ENCODE measurements around the gene OR2T8. TPM values are rescaled to one million over a fixed set of nuclear protein-coding genes. Genes with fewer than 3 reads are reported as not detected.
"Not testable (repeated sequence)": the region's sequence is repeated elsewhere in the genome, so short reads cannot be mapped to it uniquely, and the experiment has no call there.

OR2T8 gene
- total RNA-seq, 1 donor, result not detected

GRCh38 chr1:247923941-247924340 lies 3.9 kb downstream of the OR2T8 start:
- TF ChIP-seq, protein P1, sequence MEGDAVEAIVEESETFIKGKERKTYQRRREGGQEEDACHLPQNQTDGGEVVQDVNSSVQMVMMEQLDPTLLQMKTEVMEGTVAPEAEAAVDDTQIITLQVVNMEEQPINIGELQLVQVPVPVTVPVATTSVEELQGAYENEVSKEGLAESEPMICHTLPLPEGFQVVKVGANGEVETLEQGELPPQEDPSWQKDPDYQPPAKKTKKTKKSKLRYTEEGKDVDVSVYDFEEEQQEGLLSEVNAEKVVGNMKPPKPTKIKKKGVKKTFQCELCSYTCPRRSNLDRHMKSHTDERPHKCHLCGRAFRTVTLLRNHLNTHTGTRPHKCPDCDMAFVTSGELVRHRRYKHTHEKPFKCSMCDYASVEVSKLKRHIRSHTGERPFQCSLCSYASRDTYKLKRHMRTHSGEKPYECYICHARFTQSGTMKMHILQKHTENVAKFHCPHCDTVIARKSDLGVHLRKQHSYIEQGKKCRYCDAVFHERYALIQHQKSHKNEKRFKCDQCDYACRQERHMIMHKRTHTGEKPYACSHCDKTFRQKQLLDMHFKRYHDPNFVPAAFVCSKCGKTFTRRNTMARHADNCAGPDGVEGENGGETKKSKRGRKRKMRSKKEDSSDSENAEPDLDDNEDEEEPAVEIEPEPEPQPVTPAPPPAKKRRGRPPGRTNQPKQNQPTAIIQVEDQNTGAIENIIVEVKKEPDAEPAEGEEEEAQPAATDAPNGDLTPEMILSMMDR (IDR thresholded peaks at IDR 0.05; ENCODE audit: insufficient read depth, low read length), result no peak
- DNase-seq (ENCODE audit: low read depth), result no peak
- no peak overlapping the region for H3K4me3 ChIP-seq (ENCODE audit: low read depth, low read length)

DNA sequence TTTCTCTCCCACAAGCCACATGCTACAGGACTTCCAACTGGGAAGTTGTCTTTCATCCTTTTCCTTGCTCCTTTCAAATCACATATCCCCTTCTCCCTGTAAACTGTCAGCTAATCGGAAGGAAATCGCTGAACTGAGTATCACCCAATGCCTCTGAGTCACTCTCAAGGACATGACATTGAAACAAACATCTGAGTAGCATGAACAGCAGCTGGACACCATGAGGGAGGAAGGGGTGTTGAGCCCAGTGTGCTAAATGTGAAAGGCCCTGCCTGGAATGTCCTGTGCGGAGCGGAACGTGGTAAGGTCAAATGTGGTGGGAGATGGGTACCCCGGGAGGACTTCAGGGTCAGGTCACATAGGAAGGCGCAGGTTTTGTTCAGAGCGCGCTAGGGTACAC lies 4.8 kb downstream of the OR2T8 start, which contains the start of gene OR2AJ1:
Gene OR2AJ1 (plus strand): TSS at position 22 of the 400 bp plus-strand sequence. CDS start 8,880 bp downstream, outside the sequence.
- no peak within 1 kb of the TSS for H3K4me3 ChIP-seq (ENCODE audit: low read depth, low read length)
- TF ChIP-seq, protein P1 (IDR thresholded peaks at IDR 0.05; ENCODE audit: insufficient read depth, low read length), result no peak
- no peak for DNase-seq (ENCODE audit: low read depth)

DNA sequence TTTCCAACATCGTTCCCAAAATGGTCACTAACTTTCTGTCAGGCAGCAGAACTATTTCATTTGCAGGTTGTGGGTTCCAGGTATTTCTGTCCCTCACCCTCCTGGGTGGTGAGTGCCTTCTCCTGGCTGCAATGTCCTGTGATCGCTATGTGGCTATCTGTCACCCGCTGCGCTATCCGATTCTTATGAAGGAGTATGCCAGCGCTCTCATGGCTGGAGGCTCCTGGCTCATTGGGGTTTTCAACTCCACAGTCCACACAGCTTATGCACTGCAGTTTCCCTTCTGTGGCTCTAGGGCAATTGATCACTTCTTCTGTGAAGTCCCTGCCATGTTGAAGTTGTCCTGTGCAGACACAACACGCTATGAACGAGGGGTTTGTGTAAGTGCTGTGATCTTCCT lies 13.9 kb downstream of the OR2T8 start:
- TF ChIP-seq, protein P1 (IDR thresholded peaks at IDR 0.05; ENCODE audit: insufficient read depth, low read length), result no peak
- DNase-seq (ENCODE audit: low read depth), result no peak

DNA sequence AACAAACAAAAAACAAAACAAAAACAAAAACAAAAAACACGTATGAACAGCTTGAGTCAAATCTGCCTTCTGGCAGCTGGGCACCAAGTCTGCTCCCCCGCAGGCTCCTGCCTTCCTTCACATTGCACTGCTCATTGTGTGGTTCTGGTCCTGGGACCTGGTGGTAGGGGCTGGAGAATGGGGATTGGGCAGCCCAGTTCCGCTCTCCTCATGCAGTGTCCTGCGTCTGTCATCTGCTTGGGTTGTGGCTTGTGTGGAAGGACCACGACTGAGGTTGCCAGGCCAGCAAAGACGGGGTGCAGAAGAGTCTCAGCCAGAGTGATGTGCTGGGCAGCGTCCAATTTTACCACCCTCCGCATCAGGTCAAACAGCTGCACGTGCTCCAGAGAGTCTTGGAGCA lies 15.7 kb downstream of the OR2T8 start:
- TF ChIP-seq, protein P1 (IDR thresholded peaks at IDR 0.05; ENCODE audit: insufficient read depth, low read length), result no peak
- no peak overlapping the region for H3K4me3 ChIP-seq (ENCODE audit: low read depth, low read length)
- DNase-seq (ENCODE audit: low read depth), result no peak

More for the DNA sequence above, 13.9 kb downstream of the OR2T8 start:
- no peak overlapping the region for H3K4me3 ChIP-seq (ENCODE audit: low read depth, low read length)

GRCh38 chr1:247936415-247936814 lies 16.4 kb downstream of the OR2T8 start:
- no peak for DNase-seq (ENCODE audit: low read depth)
- H3K4me3 ChIP-seq (ENCODE audit: low read depth, low read length), result no peak overlapping the region
- TF ChIP-seq, protein P1 (IDR thresholded peaks at IDR 0.05; ENCODE audit: insufficient read depth, low read length), result no peak

- peak; percentile 1 for DNase-seq (ENCODE audit: low read depth)
- H3K4me3 ChIP-seq (ENCODE audit: low read depth, low read length), result not testable (repeated sequence)
Measured at GRCh38 chr1:247936965-247937734, 17.1 kb downstream of the OR2T8 start.

DNA sequence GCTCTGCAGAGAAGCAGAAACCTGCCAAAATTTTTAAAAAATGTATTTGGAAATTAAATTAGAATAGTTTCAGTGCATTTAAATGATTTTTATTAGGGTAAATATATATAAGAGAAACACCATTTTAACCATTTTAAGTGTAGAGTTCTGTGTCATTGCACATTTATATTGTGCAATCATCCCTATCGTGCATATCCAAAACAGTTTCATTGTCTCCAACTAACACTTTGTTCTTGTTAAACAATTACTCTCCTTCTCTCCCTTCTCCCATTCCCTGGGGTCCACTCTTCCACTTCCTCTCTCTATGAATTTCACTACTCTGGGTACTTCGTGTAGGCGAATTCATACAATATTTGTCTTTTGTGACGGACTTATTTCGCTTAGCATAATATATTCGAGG lies 22.6 kb downstream of the OR2T8 start:
- DNase-seq (ENCODE audit: low read depth), result no peak
- no peak overlapping the region for H3K4me3 ChIP-seq (ENCODE audit: low read depth, low read length)
- TF ChIP-seq, protein P1 (IDR thresholded peaks at IDR 0.05; ENCODE audit: insufficient read depth, low read length), result no peak
